ENCODE results near the gene MROH9. TPM values are rescaled to one million over a fixed set of nuclear protein-coding genes. Genes with fewer than 3 reads are reported as not detected.

MROH9 gene
- polyA plus RNA-seq, 2 donors, result not detected

- Histone ChIP-seq H3K9me3 (ENCODE audit: control insufficient read depth in 2 of 2, insufficient read depth in 1 of 2, low read depth in 1 of 2, low read length in 1 of 2) (no peaks in the 10 kb centered on the region), H3K4me3 (ENCODE audit: low read depth in 1 of 2, low read length in 2 of 2) (no peak overlapping the region)
- WGBS, 2 donors, result 67 to 68% methylated on average over 4 of the region's 4 CpGs
Measured at GRCh38 chr1:171014880-171015279, 79.5 kb downstream of the MROH9 start.

GRCh38 chr1:171017426-171017825 is 82.1 kb downstream of the MROH9 start:
- Histone ChIP-seq H3K9me3 (ENCODE audit: control insufficient read depth in 2 of 2, insufficient read depth in 1 of 2, low read depth in 1 of 2, low read length in 1 of 2) (no peaks in the 10 kb centered on the region), H3K27ac (ENCODE audit: low read depth in 2 of 2, low read length in 1 of 2) (no peak overlapping the region), H3K4me1 (ENCODE audit: control insufficient read depth in 2 of 2, insufficient read depth in 2 of 2, low read length in 1 of 2) (no peaks in the 10 kb centered on the region), H3K4me3 (ENCODE audit: low read depth in 1 of 2, low read length in 2 of 2) (no peak overlapping the region), H3K36me3 (ENCODE audit: control insufficient read depth in 2 of 2, insufficient read depth in 2 of 2, low read length in 1 of 2) (no peaks in the 10 kb centered on the region), H3K27me3 (ENCODE audit: control insufficient read depth in 1 of 2, insufficient read depth in 2 of 2, low read length in 2 of 2) (no peaks in the 10 kb centered on the region)
- WGBS, 2 donors, result 81 to 83% methylated on average over 2 of the region's 2 CpGs

More at GRCh38 chr1:171014880-171015279, 79.5 kb downstream of the MROH9 start:
- no peak overlapping the region for H3K27ac ChIP-seq (ENCODE audit: low read depth in 2 of 2, low read length in 1 of 2)
- no peaks in the 10 kb centered on the region for H3K4me1 ChIP-seq (ENCODE audit: control insufficient read depth in 2 of 2, insufficient read depth in 2 of 2, low read length in 1 of 2)
- H3K27me3 ChIP-seq (ENCODE audit: control insufficient read depth in 1 of 2, insufficient read depth in 2 of 2, low read length in 2 of 2), result no peaks in the 10 kb centered on the region
- H3K36me3 ChIP-seq (ENCODE audit: control insufficient read depth in 2 of 2, insufficient read depth in 2 of 2, low read length in 1 of 2), result no peaks in the 10 kb centered on the region

- Histone ChIP-seq H3K27ac (ENCODE audit: low read depth in 2 of 2, low read length in 1 of 2) (no peak overlapping the region), H3K9me3 (ENCODE audit: control insufficient read depth in 2 of 2, insufficient read depth in 1 of 2, low read depth in 1 of 2, low read length in 1 of 2) (no peaks in the 10 kb centered on the region), H3K4me3 (ENCODE audit: low read depth in 1 of 2, low read length in 2 of 2) (no peak overlapping the region), H3K36me3 (ENCODE audit: control insufficient read depth in 2 of 2, insufficient read depth in 2 of 2, low read length in 1 of 2) (no peaks in the 10 kb centered on the region), H3K4me1 (ENCODE audit: control insufficient read depth in 2 of 2, insufficient read depth in 2 of 2, low read length in 1 of 2) (no peaks in the 10 kb centered on the region), H3K27me3 (ENCODE audit: control insufficient read depth in 1 of 2, insufficient read depth in 2 of 2, low read length in 2 of 2) (no peaks in the 10 kb centered on the region)
- WGBS, 2 donors, result 30 to 48% methylated on average over 4 of the region's 4 CpGs
Measured at GRCh38 chr1:171019971-171020370, 84.6 kb downstream of the MROH9 start.

GRCh38 chr1:171032822-171033702 is 97.7 kb downstream of the MROH9 start:
- no peak overlapping the region for H3K27ac ChIP-seq (ENCODE audit: low read depth in 2 of 2, low read length in 1 of 2)
- no peaks in the 10 kb centered on the region for H3K9me3 ChIP-seq (ENCODE audit: control insufficient read depth in 2 of 2, insufficient read depth in 1 of 2, low read depth in 1 of 2, low read length in 1 of 2)
- H3K27me3 ChIP-seq (ENCODE audit: control insufficient read depth in 1 of 2, insufficient read depth in 2 of 2, low read length in 2 of 2), result no peaks in the 10 kb centered on the region
- 56 to 57% methylated on average over 14 of the region's 14 CpGs for WGBS, 2 donors
- no peaks in the 10 kb centered on the region for H3K4me1 ChIP-seq (ENCODE audit: control insufficient read depth in 2 of 2, insufficient read depth in 2 of 2, low read length in 1 of 2)
- H3K4me3 ChIP-seq (ENCODE audit: low read depth in 1 of 2, low read length in 2 of 2), result no peak overlapping the region
- H3K36me3 ChIP-seq (ENCODE audit: control insufficient read depth in 2 of 2, insufficient read depth in 2 of 2, low read length in 1 of 2), result no peaks in the 10 kb centered on the region

- H3K4me1 ChIP-seq (ENCODE audit: control insufficient read depth in 2 of 2, insufficient read depth in 2 of 2, low read length in 1 of 2), result no peaks in the 10 kb centered on the region
- no peak overlapping the region for H3K4me3 ChIP-seq (ENCODE audit: low read depth in 1 of 2, low read length in 2 of 2)
- H3K27me3 ChIP-seq (ENCODE audit: control insufficient read depth in 1 of 2, insufficient read depth in 2 of 2, low read length in 2 of 2), result no peaks in the 10 kb centered on the region
- H3K36me3 ChIP-seq (ENCODE audit: control insufficient read depth in 2 of 2, insufficient read depth in 2 of 2, low read length in 1 of 2), result no peaks in the 10 kb centered on the region
- no peaks in the 10 kb centered on the region for H3K9me3 ChIP-seq (ENCODE audit: control insufficient read depth in 2 of 2, insufficient read depth in 1 of 2, low read depth in 1 of 2, low read length in 1 of 2)
- 49 to 54% methylated on average over 1 of the region's 1 CpG for WGBS, 2 donors
- H3K27ac ChIP-seq (ENCODE audit: low read depth in 2 of 2, low read length in 1 of 2), result no peak overlapping the region
Measured at GRCh38 chr1:171037626-171038025, 102.3 kb downstream of the MROH9 start.

- Histone ChIP-seq H3K27ac (ENCODE audit: low read depth in 2 of 2, low read length in 1 of 2) (no peak overlapping the region), H3K4me3 (ENCODE audit: low read depth in 1 of 2, low read length in 2 of 2) (no peak overlapping the region), H3K36me3 (ENCODE audit: control insufficient read depth in 2 of 2, insufficient read depth in 2 of 2, low read length in 1 of 2) (no peaks in the 10 kb centered on the region), H3K9me3 (ENCODE audit: control insufficient read depth in 2 of 2, insufficient read depth in 1 of 2, low read depth in 1 of 2, low read length in 1 of 2) (no peaks in the 10 kb centered on the region), H3K27me3 (ENCODE audit: control insufficient read depth in 1 of 2, insufficient read depth in 2 of 2, low read length in 2 of 2) (no peaks in the 10 kb centered on the region), H3K4me1 (ENCODE audit: control insufficient read depth in 2 of 2, insufficient read depth in 2 of 2, low read length in 1 of 2) (no peaks in the 10 kb centered on the region)
Measured at GRCh38 chr1:171038284-171038683, 103.0 kb downstream of the MROH9 start.

- no peaks in the 10 kb centered on the region for H3K36me3 ChIP-seq (ENCODE audit: control insufficient read depth in 2 of 2, insufficient read depth in 2 of 2, low read length in 1 of 2)
Measured at GRCh38 chr1:171048014-171048413, 112.7 kb downstream of the MROH9 start.

GRCh38 chr1:171052977-171053376 is 117.6 kb downstream of the MROH9 start:
- H3K4me1 ChIP-seq (ENCODE audit: control insufficient read depth in 2 of 2, insufficient read depth in 2 of 2, low read length in 1 of 2), result peaks cover 0 to 3% of the 10 kb centered on the region in 2 donors
- 94 to 95% methylated on average over 2 of the region's 2 CpGs for WGBS, 2 donors

More at GRCh38 chr1:171048014-171048413, 112.7 kb downstream of the MROH9 start:
- 73 to 82% methylated on average over 2 of the region's 2 CpGs for WGBS, 2 donors
- H3K4me1 ChIP-seq (ENCODE audit: control insufficient read depth in 2 of 2, insufficient read depth in 2 of 2, low read length in 1 of 2), result no peaks in the 10 kb centered on the region
- no peak overlapping the region for H3K27ac ChIP-seq (ENCODE audit: low read depth in 2 of 2, low read length in 1 of 2)
- no peaks in the 10 kb centered on the region for H3K27me3 ChIP-seq (ENCODE audit: control insufficient read depth in 1 of 2, insufficient read depth in 2 of 2, low read length in 2 of 2)
- H3K4me3 ChIP-seq (ENCODE audit: low read depth in 1 of 2, low read length in 2 of 2), result no peak overlapping the region
- H3K9me3 ChIP-seq (ENCODE audit: control insufficient read depth in 2 of 2, insufficient read depth in 1 of 2, low read depth in 1 of 2, low read length in 1 of 2), result peaks cover 3 to 8% of the 10 kb centered on the region in 2 donors

GRCh38 chr1:171055966-171056643 is 120.8 kb downstream of the MROH9 start:
- Histone ChIP-seq H3K36me3 (ENCODE audit: control insufficient read depth in 2 of 2, insufficient read depth in 2 of 2, low read length in 1 of 2) (no peaks in the 10 kb centered on the region), H3K27ac (ENCODE audit: low read depth in 2 of 2, low read length in 1 of 2) (no peak overlapping the region), H3K9me3 (ENCODE audit: control insufficient read depth in 2 of 2, insufficient read depth in 1 of 2, low read depth in 1 of 2, low read length in 1 of 2) (no peaks in the 10 kb centered on the region), H3K4me1 (ENCODE audit: control insufficient read depth in 2 of 2, insufficient read depth in 2 of 2, low read length in 1 of 2) (peaks cover 0 to 3% of the 10 kb centered on the region in 2 donors), H3K27me3 (ENCODE audit: control insufficient read depth in 1 of 2, insufficient read depth in 2 of 2, low read length in 2 of 2) (no peaks in the 10 kb centered on the region), H3K4me3 (ENCODE audit: low read depth in 1 of 2, low read length in 2 of 2) (no peak overlapping the region)
- 88 to 89% methylated on average over 3 of the region's 3 CpGs for WGBS, 2 donors

More at GRCh38 chr1:171052977-171053376, 117.6 kb downstream of the MROH9 start:
- H3K4me3 ChIP-seq (ENCODE audit: low read depth in 1 of 2, low read length in 2 of 2), result no peak overlapping the region
- H3K36me3 ChIP-seq (ENCODE audit: control insufficient read depth in 2 of 2, insufficient read depth in 2 of 2, low read length in 1 of 2), result no peaks in the 10 kb centered on the region
- no peak overlapping the region for H3K27ac ChIP-seq (ENCODE audit: low read depth in 2 of 2, low read length in 1 of 2)
- H3K9me3 ChIP-seq (ENCODE audit: control insufficient read depth in 2 of 2, insufficient read depth in 1 of 2, low read depth in 1 of 2, low read length in 1 of 2), result peaks cover 1 to 7% of the 10 kb centered on the region in 2 donors
- no peaks in the 10 kb centered on the region for H3K27me3 ChIP-seq (ENCODE audit: control insufficient read depth in 1 of 2, insufficient read depth in 2 of 2, low read length in 2 of 2)

Data from esophagus (tissue), 2 donors.